ENCODE results near the gene RNGTT.
"Not testable (repeated sequence)": the region's sequence is repeated elsewhere in the genome, so short reads cannot be mapped to it uniquely, and the experiment has no call there.

RNGTT gene

DNA sequence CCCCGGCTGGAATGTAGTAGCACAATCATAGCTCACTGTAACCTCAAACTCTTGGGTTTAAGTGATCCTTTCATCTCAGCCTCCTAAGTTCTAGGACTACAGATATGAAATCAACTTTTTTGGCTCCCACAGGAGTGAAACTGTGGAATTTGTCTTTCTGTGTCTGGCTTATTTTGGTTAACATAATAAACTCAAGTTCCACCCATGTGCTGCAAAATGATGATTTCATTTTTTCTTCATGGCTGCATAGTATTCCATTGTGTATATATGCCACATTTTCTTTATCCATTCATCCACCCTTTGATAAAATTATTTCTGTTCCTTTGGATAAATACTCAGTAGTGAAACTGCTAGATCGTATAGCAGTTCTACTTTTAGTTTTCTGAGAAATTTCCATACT lies 29.9 kb downstream of the RNGTT start:
- Histone ChIP-seq H3K4me3 (ENCODE audit: low read length) (no peak overlapping the region), H3K4me1 (ENCODE audit: control insufficient read depth, insufficient read depth, low read length) (no peaks in the 10 kb centered on the region), H3K36me3 (ENCODE audit: control insufficient read depth, insufficient read depth, low read length) (no peaks in the 10 kb centered on the region; the same call in 1 of the 2 replicates), H3K27me3 (ENCODE audit: control insufficient read depth, insufficient read depth, low read length) (no peaks in the 10 kb centered on the region), H3K27ac (ENCODE audit: low read length) (no peak overlapping the region), H3K9me3 (ENCODE audit: control insufficient read depth, insufficient read depth, low read length) (no peaks in the 10 kb centered on the region)
- no CpG with 5 or more reads among the region's 2 CpGs for WGBS (ENCODE audit: insufficient coverage, insufficient read length)
- DNase-seq (ENCODE audit: low read depth, low spot score): no peak

DNA sequence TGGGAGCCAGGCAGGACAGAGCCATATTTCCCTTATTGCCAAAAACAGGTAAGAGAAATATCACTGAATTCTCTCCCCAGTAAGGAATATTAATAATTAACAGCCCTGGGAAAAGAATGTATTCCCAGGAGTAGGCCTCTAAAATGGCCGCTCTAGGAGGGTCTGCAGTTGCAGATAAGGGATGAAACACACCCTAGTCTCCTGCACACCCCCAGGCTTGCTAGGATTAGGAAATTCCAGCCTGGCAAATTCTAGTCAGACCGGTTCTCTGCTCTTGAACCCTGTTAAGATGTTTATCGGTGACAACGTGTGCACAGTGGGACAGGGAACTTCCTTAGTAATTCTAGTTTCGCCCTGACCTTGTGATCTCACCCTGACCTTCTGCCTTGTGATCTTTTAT lies 31.4 kb downstream of the RNGTT start:
- H3K4me3 ChIP-seq (ENCODE audit: low read length); H3K4me1 ChIP-seq (ENCODE audit: control insufficient read depth, insufficient read depth, low read length); H3K27me3 ChIP-seq (ENCODE audit: control insufficient read depth, insufficient read depth, low read length); H3K9me3 ChIP-seq (ENCODE audit: control insufficient read depth, insufficient read depth, low read length); H3K27ac ChIP-seq (ENCODE audit: low read length); H3K36me3 ChIP-seq (ENCODE audit: control insufficient read depth, insufficient read depth, low read length); DNase-seq (ENCODE audit: low read depth, low spot score): not testable (repeated sequence)
- WGBS (ENCODE audit: insufficient coverage, insufficient read length): no CpG with 5 or more reads among the region's 5 CpGs

DNA sequence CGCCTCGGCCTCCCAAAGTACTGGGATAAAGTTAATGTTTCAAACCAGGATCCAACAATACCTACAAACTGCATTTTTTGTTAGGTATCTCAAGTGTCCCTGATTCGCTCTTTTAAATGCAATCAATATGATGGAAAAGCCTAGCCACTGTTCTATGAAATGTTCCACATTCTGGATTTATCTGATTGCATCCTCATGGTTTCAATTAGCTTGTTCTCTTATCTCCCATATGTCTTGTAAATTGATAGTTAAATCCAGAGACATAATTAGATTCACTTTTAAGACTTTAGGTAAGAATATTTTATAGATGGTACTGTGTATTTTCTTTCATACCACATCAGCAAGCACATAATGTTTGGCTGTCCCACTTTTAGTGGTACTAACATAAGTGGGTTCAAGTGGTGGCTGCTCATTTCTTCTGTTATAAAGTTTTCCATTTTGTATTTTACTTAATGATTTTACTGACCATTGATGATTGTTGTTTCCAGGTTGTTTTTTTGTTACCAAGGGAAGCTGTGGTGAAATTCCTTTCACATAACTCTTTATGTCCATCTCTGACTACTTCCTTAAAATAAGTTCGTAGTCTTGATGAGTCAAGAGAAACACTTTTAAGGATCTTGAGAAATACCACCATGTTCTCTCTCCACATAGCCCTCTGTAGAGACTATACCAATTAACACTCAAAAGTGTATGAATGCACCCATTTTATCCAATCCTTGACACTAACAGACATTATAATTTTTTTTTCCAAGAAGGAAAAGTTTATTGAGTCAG lies 40.5 kb downstream of the RNGTT start:
- Histone ChIP-seq H3K4me3 (ENCODE audit: low read length) (no peak overlapping the region), H3K27ac (ENCODE audit: low read length) (no peak overlapping the region), H3K4me1 (ENCODE audit: control insufficient read depth, insufficient read depth, low read length) (no peaks in the 10 kb centered on the region), H3K9me3 (ENCODE audit: control insufficient read depth, insufficient read depth, low read length) (no peaks in the 10 kb centered on the region), H3K36me3 (ENCODE audit: control insufficient read depth, insufficient read depth, low read length) (no peaks in the 10 kb centered on the region), H3K27me3 (ENCODE audit: control insufficient read depth, insufficient read depth, low read length) (no peaks in the 10 kb centered on the region)
- WGBS (ENCODE audit: insufficient coverage, insufficient read length): no CpG with 5 or more reads among the region's 4 CpGs
- DNase-seq (ENCODE audit: low read depth, low spot score): no peak

DNA sequence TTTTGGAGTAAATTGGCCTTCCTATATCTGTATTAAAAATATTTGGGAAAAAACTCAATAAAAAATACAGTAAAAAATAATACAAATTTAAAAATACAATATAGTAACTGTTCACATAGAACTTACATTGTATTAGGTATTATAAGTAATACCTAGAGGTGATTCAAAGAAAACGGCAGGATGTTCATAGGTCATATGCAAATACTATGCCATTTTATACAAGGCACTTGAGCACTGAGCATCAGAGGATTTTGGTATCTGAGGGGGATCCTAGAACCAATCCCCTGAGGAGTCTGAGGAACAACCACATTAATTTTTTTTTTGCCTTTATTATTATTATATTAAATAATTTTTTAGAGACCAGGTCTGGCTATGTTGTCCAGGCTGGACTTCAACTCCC lies 41.7 kb downstream of the RNGTT start:
- H3K4me1 ChIP-seq (ENCODE audit: control insufficient read depth, insufficient read depth, low read length): no peaks in the 10 kb centered on the region
- no peak overlapping the region for H3K4me3 ChIP-seq (ENCODE audit: low read length)
- no CpG with 5 or more reads among the region's 1 CpG for WGBS (ENCODE audit: insufficient coverage, insufficient read length)
- DNase-seq (ENCODE audit: low read depth, low spot score): no peak
- H3K27me3 ChIP-seq (ENCODE audit: control insufficient read depth, insufficient read depth, low read length): no peaks in the 10 kb centered on the region
- H3K27ac ChIP-seq (ENCODE audit: low read length): no peak overlapping the region
- H3K36me3 ChIP-seq (ENCODE audit: control insufficient read depth, insufficient read depth, low read length): no peaks in the 10 kb centered on the region
- no peaks in the 10 kb centered on the region for H3K9me3 ChIP-seq (ENCODE audit: control insufficient read depth, insufficient read depth, low read length)

DNA sequence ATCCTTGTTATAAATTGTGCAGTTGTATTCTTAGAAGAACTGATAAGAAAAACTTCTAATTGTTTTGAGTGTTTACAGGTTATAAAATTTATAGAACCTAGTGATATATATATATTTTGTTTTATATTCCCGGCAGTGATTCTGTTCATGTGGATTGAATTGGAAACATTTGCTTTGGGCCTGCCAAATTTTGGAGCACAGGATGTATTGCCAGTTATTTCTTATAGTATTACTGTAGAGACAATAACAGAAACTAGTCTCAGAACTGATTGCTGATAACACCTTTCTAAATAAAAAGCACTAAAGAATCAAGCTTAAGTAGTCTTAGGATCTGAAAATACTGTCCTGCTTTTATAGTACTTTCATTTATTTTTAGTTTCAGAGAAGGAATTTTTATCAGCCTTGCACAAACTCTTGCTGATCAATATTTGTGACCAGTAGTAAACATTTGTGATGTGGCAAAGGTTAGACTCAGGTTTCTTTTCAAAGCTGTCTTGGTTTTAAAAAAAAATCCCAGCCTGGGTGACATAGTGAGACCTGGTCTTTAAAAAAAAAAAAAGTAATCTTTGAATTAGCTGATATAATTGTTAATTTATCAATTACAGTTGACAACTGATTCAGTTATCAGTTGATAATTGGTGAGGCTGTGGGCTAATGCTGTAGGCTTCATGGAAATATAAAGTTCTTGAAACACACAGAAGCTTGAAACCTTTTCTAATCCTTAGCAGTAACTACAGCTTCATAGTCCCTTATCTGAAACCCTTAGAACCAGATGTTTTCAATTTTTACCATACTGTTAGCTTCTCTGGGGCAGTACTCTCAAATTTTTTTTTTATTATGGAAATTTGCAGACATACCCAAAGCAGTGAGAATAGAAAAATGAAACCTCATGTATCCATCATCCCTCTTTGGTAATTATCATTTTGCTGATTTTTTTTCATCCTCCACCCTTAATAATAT lies 42.4 kb downstream of the RNGTT start:
- H3K4me3 ChIP-seq (ENCODE audit: low read length): no peak overlapping the region
- no peak overlapping the region for H3K27ac ChIP-seq (ENCODE audit: low read length)
- no peaks in the 10 kb centered on the region for H3K27me3 ChIP-seq (ENCODE audit: control insufficient read depth, insufficient read depth, low read length)
- H3K9me3 ChIP-seq (ENCODE audit: control insufficient read depth, insufficient read depth, low read length): no peaks in the 10 kb centered on the region
- no CpG with 5 or more reads among the region's 1 CpG for WGBS (ENCODE audit: insufficient coverage, insufficient read length)
- DNase-seq (ENCODE audit: low read depth, low spot score): no peak
- no peaks in the 10 kb centered on the region for H3K36me3 ChIP-seq (ENCODE audit: control insufficient read depth, insufficient read depth, low read length)
- H3K4me1 ChIP-seq (ENCODE audit: control insufficient read depth, insufficient read depth, low read length): no peaks in the 10 kb centered on the region

DNA sequence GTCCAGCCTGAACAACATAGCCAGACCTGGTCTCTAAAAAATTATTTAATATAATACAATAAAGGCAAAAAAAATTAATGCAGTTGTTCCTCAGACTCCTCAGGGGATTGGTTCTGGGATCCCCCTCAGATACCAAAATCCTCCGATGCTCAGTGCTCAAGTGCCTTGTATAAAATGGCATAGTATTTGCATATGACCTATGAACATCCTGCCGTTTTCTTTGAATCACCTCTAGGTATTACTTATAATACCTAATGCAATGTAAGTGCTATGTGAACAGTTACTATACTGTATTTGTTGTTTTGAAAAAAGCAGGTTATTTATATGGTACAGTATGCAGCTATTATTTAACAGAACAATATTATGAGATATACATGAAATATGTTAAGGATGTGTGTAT lies 43.3 kb downstream of the RNGTT start:
- Histone ChIP-seq H3K36me3 (ENCODE audit: control insufficient read depth, insufficient read depth, low read length) (no peaks in the 10 kb centered on the region), H3K27ac (ENCODE audit: low read length) (no peak overlapping the region), H3K9me3 (ENCODE audit: control insufficient read depth, insufficient read depth, low read length) (no peaks in the 10 kb centered on the region), H3K4me3 (ENCODE audit: low read length) (no peak overlapping the region), H3K27me3 (ENCODE audit: control insufficient read depth, insufficient read depth, low read length) (no peaks in the 10 kb centered on the region), H3K4me1 (ENCODE audit: control insufficient read depth, insufficient read depth, low read length) (no peaks in the 10 kb centered on the region)
- no CpG with 5 or more reads among the region's 2 CpGs for WGBS (ENCODE audit: insufficient coverage, insufficient read length)
- DNase-seq (ENCODE audit: low read depth, low spot score): no peak

DNA sequence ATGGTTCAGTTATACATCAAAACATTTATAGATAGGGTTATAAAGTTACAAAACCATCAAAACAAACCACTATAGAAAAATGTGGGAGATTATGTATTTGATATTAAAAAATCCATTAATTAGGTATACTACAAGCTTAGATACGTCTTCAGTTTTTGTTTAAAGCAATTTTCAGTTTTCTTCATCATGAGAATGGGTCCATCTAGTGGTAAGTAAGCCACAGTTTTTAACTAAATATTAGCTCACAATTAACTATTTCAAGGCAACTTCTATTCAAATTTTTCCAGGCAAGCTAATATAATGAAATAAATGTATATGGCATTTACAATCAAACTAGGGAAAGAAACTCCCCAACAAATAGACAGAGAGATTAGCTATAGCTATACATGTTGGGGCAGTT lies 44.4 kb downstream of the RNGTT start:
- Histone ChIP-seq H3K27ac (ENCODE audit: low read length) (no peak overlapping the region), H3K27me3 (ENCODE audit: control insufficient read depth, insufficient read depth, low read length) (no peaks in the 10 kb centered on the region), H3K4me3 (ENCODE audit: low read length) (no peak overlapping the region), H3K4me1 (ENCODE audit: control insufficient read depth, insufficient read depth, low read length) (no peaks in the 10 kb centered on the region), H3K9me3 (ENCODE audit: control insufficient read depth, insufficient read depth, low read length) (no peaks in the 10 kb centered on the region), H3K36me3 (ENCODE audit: control insufficient read depth, insufficient read depth, low read length) (no peaks in the 10 kb centered on the region)
- no peak for DNase-seq (ENCODE audit: low read depth, low spot score)
- no CpG with 5 or more reads among the region's 1 CpG for WGBS (ENCODE audit: insufficient coverage, insufficient read length)

DNA sequence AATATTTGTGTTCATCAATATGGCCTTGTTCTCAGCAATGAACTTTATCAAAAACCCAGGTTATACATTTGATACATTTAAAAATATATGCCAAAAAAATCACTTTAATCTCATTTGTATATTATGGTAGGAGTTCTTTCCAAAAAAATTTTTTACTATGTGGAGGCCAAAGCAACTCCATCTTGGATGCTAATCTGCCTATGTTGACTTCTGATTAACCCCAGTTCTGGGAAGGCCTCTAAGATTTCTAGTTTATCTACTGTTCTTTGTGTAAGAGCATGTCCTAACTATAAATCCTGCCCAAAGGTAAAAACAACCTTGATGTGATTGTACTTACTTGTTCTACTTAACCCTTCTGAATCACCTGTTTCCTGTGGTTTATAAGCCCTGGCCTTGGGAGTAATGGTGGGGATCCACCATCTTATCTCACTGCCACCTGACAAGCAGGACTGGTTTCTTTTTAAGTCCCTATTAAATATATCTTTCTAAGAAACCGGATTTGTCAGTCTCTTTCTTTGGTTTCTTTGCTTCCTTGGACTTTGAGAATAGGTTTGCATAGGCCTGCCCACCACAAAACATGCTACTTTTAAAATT lies 46.7 kb downstream of the RNGTT start:
- Histone ChIP-seq H3K9me3 (ENCODE audit: control insufficient read depth, insufficient read depth, low read length) (no peaks in the 10 kb centered on the region), H3K27me3 (ENCODE audit: control insufficient read depth, insufficient read depth, low read length) (no peaks in the 10 kb centered on the region), H3K36me3 (ENCODE audit: control insufficient read depth, insufficient read depth, low read length) (no peaks in the 10 kb centered on the region), H3K4me3 (ENCODE audit: low read length) (no peak overlapping the region), H3K27ac (ENCODE audit: low read length) (no peak overlapping the region), H3K4me1 (ENCODE audit: control insufficient read depth, insufficient read depth, low read length) (no peaks in the 10 kb centered on the region)
- no peak for DNase-seq (ENCODE audit: low read depth, low spot score)
- WGBS (ENCODE audit: insufficient coverage, insufficient read length): no CpG with 5 or more reads among the region's 1 CpG

DNA sequence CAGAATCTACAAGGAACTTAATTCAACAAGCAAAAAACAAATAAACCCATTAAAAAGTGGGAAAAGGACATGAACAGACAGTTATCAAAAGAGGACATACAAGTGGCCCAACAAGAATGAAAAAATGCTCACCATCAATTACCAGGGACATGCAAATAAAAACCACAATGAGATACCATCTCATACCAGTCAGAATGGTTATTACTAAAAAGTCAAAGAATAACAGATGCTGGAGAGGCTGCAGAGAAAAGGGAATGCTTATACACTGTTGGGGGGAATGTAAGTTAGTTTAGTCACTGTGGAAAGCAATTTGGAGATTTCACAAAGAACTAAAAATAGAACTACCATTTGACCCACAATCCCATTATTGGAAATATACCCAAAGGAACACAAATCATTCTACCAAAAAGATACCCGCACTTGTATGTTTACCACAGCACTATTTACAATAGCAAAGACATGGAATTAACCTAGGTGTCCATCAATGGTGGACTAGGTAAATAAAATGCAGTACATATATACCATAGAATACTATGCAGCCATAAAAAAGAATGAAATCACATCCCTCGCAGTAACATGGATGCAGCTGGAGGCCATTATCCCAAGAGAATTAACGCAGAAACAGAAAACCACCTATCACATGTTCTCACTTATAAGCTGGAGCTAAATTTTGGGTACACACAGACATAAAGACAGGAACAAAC lies 48.4 kb downstream of the RNGTT start:
- no peaks in the 10 kb centered on the region for H3K27me3 ChIP-seq (ENCODE audit: control insufficient read depth, insufficient read depth, low read length)
- WGBS (ENCODE audit: insufficient coverage, insufficient read length): no CpG with 5 or more reads among the region's 3 CpGs
- H3K4me1 ChIP-seq (ENCODE audit: control insufficient read depth, insufficient read depth, low read length): no peaks in the 10 kb centered on the region
- no peaks in the 10 kb centered on the region for H3K9me3 ChIP-seq (ENCODE audit: control insufficient read depth, insufficient read depth, low read length)
- H3K36me3 ChIP-seq (ENCODE audit: control insufficient read depth, insufficient read depth, low read length): no peaks in the 10 kb centered on the region
- no peak for DNase-seq (ENCODE audit: low read depth, low spot score)
- no peak overlapping the region for H3K27ac ChIP-seq (ENCODE audit: low read length)
- H3K4me3 ChIP-seq (ENCODE audit: low read length): no peak overlapping the region

DNA sequence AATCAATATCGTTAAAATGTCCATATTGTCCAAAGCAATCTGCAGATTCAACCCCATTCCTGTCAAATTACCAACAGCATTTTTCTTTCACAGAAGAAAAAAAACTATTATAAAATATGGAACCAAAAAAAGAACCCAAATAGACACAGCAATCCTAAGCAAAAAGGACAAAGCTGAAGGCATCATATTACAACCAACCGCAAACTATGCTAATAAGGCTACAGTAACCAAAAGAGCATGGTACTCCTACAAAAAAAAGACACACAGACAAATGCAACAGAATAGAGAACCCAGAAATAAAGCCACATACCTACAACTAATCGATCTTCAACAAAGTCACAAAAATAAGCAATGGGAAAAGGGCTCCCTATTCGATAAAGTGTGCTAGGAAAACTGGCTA lies 49.2 kb downstream of the RNGTT start:
- no peaks in the 10 kb centered on the region for H3K9me3 ChIP-seq (ENCODE audit: control insufficient read depth, insufficient read depth, low read length)
- WGBS (ENCODE audit: insufficient coverage, insufficient read length): no CpG with 5 or more reads among the region's 4 CpGs
- no peak overlapping the region for H3K4me3 ChIP-seq (ENCODE audit: low read length)
- no peak for DNase-seq (ENCODE audit: low read depth, low spot score)
- H3K27ac ChIP-seq (ENCODE audit: low read length): no peak overlapping the region
- no peaks in the 10 kb centered on the region for H3K27me3 ChIP-seq (ENCODE audit: control insufficient read depth, insufficient read depth, low read length)
- H3K4me1 ChIP-seq (ENCODE audit: control insufficient read depth, insufficient read depth, low read length): no peaks in the 10 kb centered on the region
- H3K36me3 ChIP-seq (ENCODE audit: control insufficient read depth, insufficient read depth, low read length): no peaks in the 10 kb centered on the region

Measured in iPS DF 6.9 (cell line).